ENCODE measurements around the gene PEF1.
"Not testable (repeated sequence)": the region's sequence is repeated elsewhere in the genome, so short reads cannot be mapped to it uniquely, and the experiment has no call there.

The PEF1 gene

GRCh38 chr1:31602081-31602480, 42.6 kb downstream of the PEF1 start:
- DNase-seq: no peak

- DNase-seq: no peak
These were observed 44.0 kb downstream of the PEF1 start for GRCh38 chr1:31600641-31601040.

GRCh38 chr1:31598980-31599379, 45.7 kb downstream of the PEF1 start:
- DNase-seq: no peak

- DNase-seq: no peak
These were observed 48.0 kb downstream of the PEF1 start for GRCh38 chr1:31596737-31597097.

GRCh38 chr1:31595836-31596736, 48.6 kb downstream of the PEF1 start:
- DNase-seq: no peak

- DNase-seq: peak; percentile 69
These were observed 50.7 kb downstream of the PEF1 start for GRCh38 chr1:31593770-31594632.

- DNase-seq: no peak
These were observed 51.5 kb downstream of the PEF1 start for GRCh38 chr1:31593136-31593665.

- no peak for DNase-seq
These were observed 52.5 kb downstream of the PEF1 start for GRCh38 chr1:31592132-31592531.

- peak; percentile 57 for DNase-seq
These were observed 53.1 kb downstream of the PEF1 start for GRCh38 chr1:31591425-31592093.

- DNase-seq: no peak
These were observed 55.7 kb downstream of the PEF1 start for GRCh38 chr1:31588751-31589515.

- DNase-seq: peak; percentile 32
These were observed 56.8 kb downstream of the PEF1 start for GRCh38 chr1:31587720-31588423.

- not testable (repeated sequence) for DNase-seq
These were observed 57.4 kb downstream of the PEF1 start for GRCh38 chr1:31587328-31587699.

GRCh38 chr1:31586376-31587327, 58.0 kb downstream of the PEF1 start:
- DNase-seq: no peak

- no peak for DNase-seq
These were observed 58.8 kb downstream of the PEF1 start for GRCh38 chr1:31585736-31586365.

GRCh38 chr1:31584869-31585735, 59.6 kb downstream of the PEF1 start:
- no peak for DNase-seq

GRCh38 chr1:31583995-31584868, 60.4 kb downstream of the PEF1 start:
- no peak for DNase-seq

- DNase-seq: no peak
These were observed 61.3 kb downstream of the PEF1 start for GRCh38 chr1:31583082-31583994.

Data from fibroblast of upper back skin (primary cell).